HepG2 (cell line): ENCODE results near the gene CASZ1. TPM values are rescaled to one million over a fixed set of nuclear protein-coding genes. Genes with fewer than 3 reads are reported as not detected.

Experiments
- ATAC-seq: fragments of 200-7000 bp; cut with Tn5 transposase; 3 replicates; pipeline ENCODE4 v1.9.1; 2020; ENCODE audit warnings: mild to moderate bottlenecking, moderate library complexity
- BruUV-seq: library from RNA; stranded (reverse); fragments of 400-500 nt; replicated peaks from 2 replicates; lab custom pipeline; 2021; lab: Mats Ljungman, UMichigan
- CTCF ChIA-PET: fragments of 300-600 bp; formaldehyde crosslinking; extraction: SDS; loops from one replicate; lab custom pipeline; 2021; ENCODE audit warnings: low total read pairs, inconsistent platforms, low intra/inter-chr PET ratio; lab: Yijun Ruan, JAX
- POLR2A ChIA-PET: fragments of 350-600 bp; sonication (Branson Sonifier 250); formaldehyde crosslinking; loops from one replicate; lab custom pipeline; 2020; ENCODE audit warnings: antibody characterized with exemption, inconsistent platforms; lab: Yijun Ruan, JAX
- DNase-seq: peaks from one replicate; pipeline ENCODE4 v3.0.0-alpha.2; 2015; ENCODE audit warnings: low spot score
- FAIRE-seq: peaks from 3 replicates; lab custom pipeline; 2011; peaks lifted over from hg19 to GRCh38; lab: Jason Lieb, UNC
- H2AFZ ChIP-seq: one replicate; pipeline ENCODE4 v1.6.1; 2011; ENCODE audit warnings: low read length, inconsistent platforms
- H3K27ac ChIP-seq: fragments of 300-600 bp; 3 replicates; pipeline ENCODE4 v1.8.0; 2011; ENCODE audit warnings: mixed run types, mild to moderate bottlenecking, mixed read lengths, low read length, inconsistent platforms; ENCODE audit not compliant: insufficient read depth; ENCODE audit errors: extremely low read length
- H3K27me3 ChIP-seq, 2 experiments: fragments of 200-600 bp in 1 of 2; 2 replicates in 1 of 2; 3 replicates in 1 of 2; pipeline versions ENCODE4 v1.6.0 to v1.8.0; 2011; ENCODE audit warnings: low read length in 2 of 2, mild to moderate bottlenecking in 2 of 2, moderate library complexity in 2 of 2, inconsistent platforms in 1 of 2; ENCODE audit not compliant: insufficient read depth in 2 of 2, control insufficient read depth in 1 of 2
- H3K36me3 ChIP-seq, 2 experiments: fragments of 200-600 bp in 1 of 2; replicated peaks in 1 of 2; 2 replicates in 1 of 2; 3 replicates in 1 of 2; pipeline versions ENCODE4 v1.5.1 to v1.8.0; 2011; ENCODE audit warnings: low read length in 2 of 2, inconsistent platforms in 1 of 2; ENCODE audit not compliant: insufficient read depth in 2 of 2, control insufficient read depth in 1 of 2
- H3K4me1 ChIP-seq: 2 replicates; pipeline ENCODE4 v1.5.1; 2012; ENCODE audit warnings: low read length, inconsistent platforms; ENCODE audit not compliant: insufficient read depth
- H3K4me2 ChIP-seq: 2 replicates; pipeline ENCODE4 v1.6.0; 2011; ENCODE audit warnings: low read depth, low read length, inconsistent platforms
- H3K4me3 ChIP-seq, 3 experiments: fragments of 200-600 bp in 1 of 3; sonication (generic), shearing (Covaris generic) in 1 of 3; replicated peaks in 1 of 3; 2 replicates each; pipeline ENCODE4 v1.5.1; 2011 to 2016; ENCODE audit warnings: low read length in 3 of 3, inconsistent platforms in 2 of 3, low read depth in 2 of 3, mild to moderate bottlenecking in 2 of 3, control low read depth in 1 of 3, mixed read lengths in 1 of 3; ENCODE audit not compliant: insufficient read depth in 1 of 3
- H3K79me2 ChIP-seq: one replicate; pipeline ENCODE4 v1.6.1; 2011; ENCODE audit warnings: low read length, inconsistent platforms; ENCODE audit not compliant: insufficient read depth
- H3K9ac ChIP-seq: 2 replicates; pipeline ENCODE4 v1.6.0; 2011; ENCODE audit warnings: mild to moderate bottlenecking, low read depth, low read length, inconsistent platforms; ENCODE audit not compliant: insufficient read depth
- H3K9me3 ChIP-seq: 2 replicates; pipeline ENCODE4 v1.5.1; 2012; ENCODE audit warnings: mild to moderate bottlenecking, low read length
- H4K20me1 ChIP-seq: 2 replicates; pipeline ENCODE4 v1.6.0; 2011; ENCODE audit warnings: inconsistent platforms, mild to moderate bottlenecking, low read length, moderate library complexity; ENCODE audit not compliant: insufficient read depth
- RFX5 ChIP-seq: IDR thresholded peaks from 2 replicates; pipeline ENCODE4 v1.6.1; 2011; ENCODE audit warnings: low read depth, low read length, improper control_type of control experiment
- ZNF678 ChIP-seq: sonication (generic); formaldehyde crosslinking; IDR thresholded peaks from 2 replicates; pipeline ENCODE4 v1.4.0; 2020; ENCODE audit warnings: mild to moderate bottlenecking, missing genetic modification reagents
- ZNF768 ChIP-seq: sonication (generic); formaldehyde crosslinking; IDR thresholded peaks from 2 replicates; pipeline ENCODE4 v1.4.0; 2020; ENCODE audit warnings: missing genetic modification reagents
- WGBS: methylation state at CpG from one replicate; pipeline ENCODE4 v1.1.6; 2017; ENCODE audit warnings: low lambda C conversion rate; 5-methylcytosine and 5-hydroxymethylcytosine counted together
- in situ Hi-C: cut with HindIII; loops from 2 replicates; pipeline ENCODE4 v1.10.0; 2017; ENCODE audit warnings: low pct_unique_long_range_greater_than_20kb; ENCODE audit not compliant: extremely low pct_ligation_motif_present
- intact Hi-C: fragments of 100-400 bp; cut with micrococcal nuclease; formaldehyde crosslinking; loops from one replicate; pipeline ENCODE4 v1.10.0; 2022; ENCODE audit not compliant: unreplicated experiment
- polyA plus RNA-seq, 8 experiments: library from polyadenylated mRNA; depleted of rRNA in 3 of 8; stranded (reverse) in 7 of 8; unstranded in 1 of 8; fragments of >200 nt; fragmentation: Illumina TruSeq in 4 of 8; extraction: Trizol in 4 of 8; gene quantifications; 2 replicates each; pipeline versions ENCODE4 v1.2.1 to v1.2.3, GENCODE V29; 2011 to 2016; ENCODE audit warnings: low read depth in 4 of 8, missing spikeins in 1 of 8, mixed read lengths in 1 of 8; ENCODE audit not compliant: insufficient read depth in 1 of 8
- total RNA-seq, 5 experiments: library from RNA; depleted of rRNA; stranded (reverse); fragments of >200 nt; fragmentation: Illumina TruSeq; extraction: Trizol; gene quantifications; 2 replicates each; pipeline ENCODE4 v1.2.3, GENCODE V29; 2016; ENCODE audit warnings: low read depth in 1 of 5

The CASZ1 gene
- total and polyA plus RNA-seq, 2 of the 13 experiments (the other 11 are each of a cell fraction or from before 2014, with no cell fraction given): 1.9 to 3.7 TPM

- Histone ChIP-seq H3K79me2 (no peaks in the 10 kb centered on the region), H3K27ac (no peak overlapping the region), H3K27me3 (peaks cover 16 to 42% of the 10 kb centered on the region in 2 experiments), H2AFZ (no peak overlapping the region), H3K4me3 (no peak overlapping the region), H3K4me1 (peaks cover 14% of the 10 kb centered on the region), H3K36me3 (no peaks in the 10 kb centered on the region), H3K4me2 (no peak overlapping the region), H4K20me1 (no peaks in the 10 kb centered on the region), H3K9me3 (no peaks in the 10 kb centered on the region), H3K9ac (no peak overlapping the region)
- in situ Hi-C loops (no loop called here), intact Hi-C loops (no loop called here)
- no TSS peak for BruUV-seq
- DNase-seq (no peak), ATAC-seq (no peak), FAIRE-seq (no peak)
- CTCF ChIA-PET: no interaction called here
- POLR2A ChIA-PET: no interaction called here
- 46% methylated on average over 8 of the region's 11 CpGs for WGBS
- TF ChIP-seq ZNF678 (CRISPR knock-in tag) (no peak), ZNF768 (CRISPR knock-in tag) (peak; percentile 71)
Observed at GRCh38 chr1:10812387-10812915, 16.0 kb upstream of the CASZ1 start.

GRCh38 chr1:10808441-10808840 is 12.0 kb upstream of the CASZ1 start:
- intact Hi-C loops (no loop called here), in situ Hi-C loops (no loop called here)
- H3K27me3 ChIP-seq: peaks cover 13 to 31% of the 10 kb centered on the region in 2 experiments
- H4K20me1 ChIP-seq: no peaks in the 10 kb centered on the region
- no peaks in the 10 kb centered on the region for H3K4me1 ChIP-seq
- H3K9me3 ChIP-seq: no peaks in the 10 kb centered on the region
- H2AFZ ChIP-seq: no peak overlapping the region
- ATAC-seq: no peak
- ChIA-PET CTCF (no interaction called here), POLR2A (no interaction called here)
- no peaks in the 10 kb centered on the region for H3K36me3 ChIP-seq
- no peaks in the 10 kb centered on the region for H3K79me2 ChIP-seq
- peak; percentile 86 for TF ChIP-seq ZNF768 (CRISPR knock-in tag)
- no peak for TF ChIP-seq RFX5
- FAIRE-seq: no peak
- H3K27ac ChIP-seq: no peak overlapping the region
- 37% methylated on average over 7 of the region's 7 CpGs for WGBS
- H3K4me2 ChIP-seq: no peak overlapping the region
- H3K9ac ChIP-seq: no peak overlapping the region
- no peak overlapping the region for H3K4me3 ChIP-seq
- no TSS peak for BruUV-seq
- no peak for DNase-seq
